AG08396 (cell line): ENCODE measurements around the gene RPA3.
"Not testable (repeated sequence)": the region's sequence is repeated elsewhere in the genome, so short reads cannot be mapped to it uniquely, and the experiment has no call there.

ENCODE experiments used
- DNase-seq: peaks from one replicate; pipeline ENCODE4 v3.0.0; 2012; ENCODE audit warnings: low spot score, mixed read lengths

The RPA3 gene

DNA sequence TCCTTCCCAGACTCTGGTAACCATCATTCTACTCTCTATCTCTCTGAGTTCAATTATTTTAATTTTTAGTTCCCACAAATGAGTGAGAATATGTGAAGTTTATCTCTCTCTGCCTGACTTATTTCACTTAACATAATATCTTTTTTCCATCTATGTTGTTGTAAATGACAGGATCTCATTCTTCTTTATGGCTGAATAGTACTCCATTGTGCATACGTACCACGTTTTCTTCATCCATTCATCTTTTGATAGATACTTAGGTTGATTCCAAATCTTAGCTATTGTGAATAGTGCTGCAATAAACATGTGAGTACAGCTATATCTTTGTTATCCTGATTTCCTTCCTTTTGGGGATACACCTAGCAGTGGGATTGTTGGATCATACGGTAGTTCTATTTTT, 23.9 kb downstream of the RPA3 start:
- no peak for DNase-seq

DNA sequence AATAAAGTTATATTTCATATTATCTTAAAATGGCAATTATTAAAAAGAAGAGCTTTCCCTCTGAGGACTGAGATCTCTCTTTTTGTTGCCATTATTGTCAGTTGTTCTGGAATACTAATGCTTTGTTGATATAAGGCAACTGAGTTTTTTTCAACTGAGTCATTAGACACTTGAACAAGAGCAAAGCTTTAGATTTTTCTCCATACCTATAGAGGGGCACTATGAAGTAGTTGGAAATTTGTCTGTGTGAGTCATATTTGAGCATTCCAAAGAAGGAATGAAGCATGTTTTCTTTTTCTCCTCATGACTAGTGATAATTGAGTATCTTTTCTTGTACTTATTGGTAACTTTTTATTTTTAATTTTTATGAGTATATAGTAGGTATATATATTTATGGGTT, 24.5 kb downstream of the RPA3 start:
- DNase-seq: peak; percentile 24

DNA sequence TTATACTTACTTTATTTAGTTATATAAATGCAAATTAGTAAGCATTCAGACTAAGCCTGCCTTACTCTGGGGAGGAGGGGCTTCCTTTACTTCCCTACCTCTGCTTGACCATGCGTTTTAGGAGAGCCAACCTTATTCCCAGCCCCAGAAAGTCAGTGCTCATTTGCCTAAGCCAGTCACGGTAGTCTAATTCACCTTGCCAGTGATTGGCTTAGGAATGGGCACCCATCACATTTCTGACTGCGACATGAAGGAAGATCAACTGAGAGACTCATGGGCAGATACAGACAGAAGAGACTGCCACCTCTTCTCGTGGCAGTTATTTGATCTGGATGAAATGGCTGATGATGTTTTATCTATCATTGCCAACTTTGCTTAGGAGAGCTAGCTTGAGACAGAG, 29.5 kb downstream of the RPA3 start:
- no peak for DNase-seq

DNA sequence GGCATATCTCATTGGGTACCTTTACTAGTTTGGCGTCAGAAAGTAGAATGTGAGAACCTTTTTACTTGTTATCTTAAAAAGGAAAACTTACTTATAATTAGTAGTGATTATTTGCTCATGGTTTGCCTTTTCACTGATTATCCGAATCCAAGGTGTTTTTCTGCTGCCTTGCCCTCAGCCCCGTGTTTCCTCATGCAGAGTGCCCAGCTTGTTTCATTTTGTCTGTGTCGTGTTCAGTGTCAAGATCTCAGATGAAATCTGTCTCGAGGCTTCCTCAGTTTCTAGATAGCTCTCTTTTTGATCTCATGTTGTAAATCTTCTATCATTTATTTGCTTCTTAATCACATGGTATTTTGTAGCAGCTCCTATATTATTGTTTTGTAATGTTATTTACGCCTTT, 30.1 kb downstream of the RPA3 start:
- DNase-seq: no peak

DNA sequence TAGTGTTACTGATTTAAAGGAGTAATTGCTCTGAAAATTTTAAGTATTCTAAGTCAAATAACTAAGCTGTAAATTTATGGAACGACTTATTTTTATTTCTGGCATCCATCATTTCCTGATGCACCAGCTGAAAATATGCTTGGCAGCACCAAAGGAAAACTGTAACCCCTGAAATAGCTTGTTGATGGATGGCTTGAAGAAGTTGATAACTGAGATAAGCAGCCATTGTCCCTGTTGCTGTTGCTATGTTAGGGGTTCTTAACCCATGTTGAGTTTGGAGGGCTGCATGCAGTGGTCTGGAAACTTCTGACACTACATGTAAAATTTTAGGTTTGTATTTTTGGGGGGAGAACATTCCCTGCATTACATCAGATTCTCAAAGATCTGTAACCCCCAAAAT, 30.6 kb downstream of the RPA3 start:
- DNase-seq: no peak

DNA sequence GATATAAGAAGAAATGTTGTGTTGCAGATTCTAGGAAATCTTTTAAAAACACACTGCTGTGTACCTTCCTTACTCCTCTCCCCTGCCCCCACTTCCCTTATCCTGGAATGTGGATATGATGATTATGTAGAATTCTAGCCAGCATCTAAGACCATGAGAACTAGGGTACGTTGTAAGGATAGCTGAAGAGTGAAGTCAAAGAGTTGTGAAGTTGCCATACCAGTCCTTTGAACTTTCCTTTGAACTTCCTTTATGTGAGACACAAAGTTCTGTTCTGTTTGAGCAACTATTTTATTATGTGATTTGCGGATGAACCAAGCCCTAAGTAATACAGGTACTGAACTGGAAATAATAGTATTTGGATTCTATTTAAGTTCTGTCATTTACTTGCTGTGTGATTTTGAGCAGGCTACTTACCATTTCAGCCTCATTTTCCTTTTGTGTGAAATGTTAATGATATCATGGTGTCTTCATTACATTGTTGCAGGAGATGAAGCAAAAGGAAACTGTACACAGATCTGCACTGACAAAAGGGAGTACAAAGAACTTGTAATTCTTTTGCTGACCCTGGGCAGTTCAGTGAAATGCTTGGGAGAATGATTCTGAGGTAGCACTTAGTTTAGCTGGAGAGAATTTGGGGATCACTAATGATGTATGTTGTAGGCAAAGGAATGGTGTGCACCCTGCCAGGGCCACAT, 31.4 kb downstream of the RPA3 start:
- DNase-seq: no peak

DNA sequence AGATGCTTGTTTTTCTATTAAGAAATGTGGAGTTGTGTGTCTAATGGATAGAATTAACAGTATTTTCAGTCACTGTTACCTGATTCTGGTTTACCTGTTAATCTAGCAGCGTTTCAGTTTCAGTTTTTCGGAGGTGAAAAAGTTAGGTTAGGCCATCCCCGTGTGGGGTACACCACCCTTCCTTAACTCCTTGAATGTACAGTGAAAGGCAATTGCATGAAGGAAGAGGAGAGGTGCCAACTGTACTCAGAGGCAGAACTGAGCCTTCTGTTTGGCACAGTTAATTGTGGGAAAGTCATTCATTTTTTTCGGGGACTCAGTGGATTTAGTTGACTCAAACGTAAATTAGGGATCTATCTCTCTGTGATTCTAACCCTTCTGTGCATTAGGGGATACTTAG, 35.5 kb downstream of the RPA3 start:
- no peak for DNase-seq

DNA sequence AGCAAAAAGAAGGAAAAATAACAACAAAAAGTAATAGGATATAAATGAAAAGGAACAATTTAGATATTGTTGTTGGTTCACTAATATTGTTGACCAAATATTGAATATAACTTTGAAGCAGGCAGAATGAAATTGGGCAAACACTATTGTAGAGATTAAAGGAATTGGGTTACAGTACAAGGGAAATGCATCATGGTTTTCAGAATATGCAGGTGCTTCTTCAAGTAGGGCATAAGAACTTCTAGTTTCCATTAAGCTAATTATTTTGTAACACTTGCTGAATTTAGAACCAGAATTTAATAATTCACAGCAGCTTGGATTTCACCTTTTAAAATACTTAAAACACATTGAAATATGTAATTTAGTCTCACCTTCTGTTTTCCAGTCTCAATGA, 36.5 kb downstream of the RPA3 start:
- DNase-seq: no peak

DNA sequence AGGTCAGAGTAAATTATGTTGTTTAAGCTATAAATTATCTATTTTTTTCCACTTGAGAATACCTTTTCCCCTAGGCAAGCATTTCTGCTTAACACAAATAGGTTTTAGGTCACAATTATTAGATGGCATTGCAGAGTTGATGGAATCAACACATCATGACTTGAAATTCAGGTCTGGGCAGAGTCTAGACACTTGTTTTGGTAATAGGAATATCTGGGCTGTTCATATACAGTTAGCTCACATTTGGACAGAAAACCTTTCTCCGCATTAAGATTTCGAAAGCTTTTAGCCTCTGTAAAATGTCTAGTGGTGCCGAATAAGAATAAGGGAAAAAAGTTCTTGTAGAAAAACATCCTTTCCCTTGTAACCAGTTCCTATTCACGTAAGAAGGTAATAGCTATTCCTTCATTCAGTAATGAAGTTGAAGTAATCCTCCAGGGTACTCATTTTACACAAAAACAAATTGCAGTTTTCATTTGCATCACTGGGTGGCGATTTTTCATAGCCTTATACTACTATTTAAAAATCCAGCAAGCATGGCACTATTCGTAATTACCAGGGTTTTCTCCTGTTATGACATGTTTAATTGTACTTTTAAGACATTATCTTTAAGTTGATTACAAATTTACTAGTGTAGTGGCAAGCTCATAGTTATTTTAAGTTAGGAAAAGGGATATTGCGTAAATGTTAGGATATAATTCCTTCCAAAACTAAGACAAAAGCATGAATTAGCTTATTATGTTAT, 37.0 kb downstream of the RPA3 start:
- peak; percentile 14 for DNase-seq

DNA sequence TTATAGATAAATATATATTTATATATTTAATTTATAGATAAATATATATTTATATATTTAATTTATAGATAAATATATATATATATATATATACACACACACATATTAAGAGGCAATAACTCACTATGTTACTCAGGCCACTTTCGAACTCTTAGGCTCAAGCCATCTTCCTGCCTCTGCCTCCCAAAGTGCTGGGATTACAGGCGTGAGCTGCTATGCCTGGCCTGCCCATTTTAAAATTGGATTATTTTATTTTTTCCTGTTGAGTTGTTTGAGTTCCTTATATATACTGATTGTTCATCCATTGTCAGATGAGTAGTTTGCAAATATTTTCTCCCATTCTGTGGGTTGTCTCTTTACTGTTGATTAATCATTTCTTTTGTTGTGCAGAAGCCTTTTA, 38.8 kb downstream of the RPA3 start:
- DNase-seq: not testable (repeated sequence)

DNA sequence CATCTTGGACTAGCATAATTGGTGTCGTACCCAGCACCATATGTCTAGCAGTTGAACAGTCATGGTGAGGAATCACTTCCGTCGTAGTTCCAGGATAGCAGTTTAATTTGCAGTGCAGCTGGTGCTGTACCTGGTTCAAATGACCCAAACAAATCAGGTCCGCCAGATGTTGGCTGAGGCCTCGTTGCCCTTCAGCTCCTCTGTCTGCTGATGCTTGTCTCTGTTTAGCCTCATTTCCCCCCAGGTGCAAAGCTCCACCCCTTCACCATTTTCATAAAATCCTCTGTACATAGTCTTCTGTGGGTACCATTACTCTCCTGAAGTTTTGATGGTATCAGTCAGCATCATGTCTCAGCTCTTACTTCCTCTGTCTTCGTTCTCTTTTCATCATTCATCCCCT, 42.7 kb downstream of the RPA3 start:
- DNase-seq: no peak

DNA sequence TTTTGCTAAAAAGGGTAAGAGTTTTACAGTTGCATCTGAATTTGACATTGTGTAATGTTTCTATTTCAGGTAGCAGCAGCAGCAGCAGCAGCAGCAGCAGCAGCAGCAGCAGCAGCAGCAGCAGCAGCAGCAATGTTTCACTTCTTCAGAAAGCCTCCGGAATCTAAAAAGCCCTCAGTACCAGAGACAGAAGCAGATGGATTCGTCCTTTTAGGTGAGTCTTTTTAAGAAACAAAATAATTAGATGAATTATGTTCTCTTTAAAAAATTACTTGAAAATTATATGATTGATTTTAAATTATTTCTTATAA, 45.2 kb downstream of the RPA3 start:
- no peak for DNase-seq

DNA sequence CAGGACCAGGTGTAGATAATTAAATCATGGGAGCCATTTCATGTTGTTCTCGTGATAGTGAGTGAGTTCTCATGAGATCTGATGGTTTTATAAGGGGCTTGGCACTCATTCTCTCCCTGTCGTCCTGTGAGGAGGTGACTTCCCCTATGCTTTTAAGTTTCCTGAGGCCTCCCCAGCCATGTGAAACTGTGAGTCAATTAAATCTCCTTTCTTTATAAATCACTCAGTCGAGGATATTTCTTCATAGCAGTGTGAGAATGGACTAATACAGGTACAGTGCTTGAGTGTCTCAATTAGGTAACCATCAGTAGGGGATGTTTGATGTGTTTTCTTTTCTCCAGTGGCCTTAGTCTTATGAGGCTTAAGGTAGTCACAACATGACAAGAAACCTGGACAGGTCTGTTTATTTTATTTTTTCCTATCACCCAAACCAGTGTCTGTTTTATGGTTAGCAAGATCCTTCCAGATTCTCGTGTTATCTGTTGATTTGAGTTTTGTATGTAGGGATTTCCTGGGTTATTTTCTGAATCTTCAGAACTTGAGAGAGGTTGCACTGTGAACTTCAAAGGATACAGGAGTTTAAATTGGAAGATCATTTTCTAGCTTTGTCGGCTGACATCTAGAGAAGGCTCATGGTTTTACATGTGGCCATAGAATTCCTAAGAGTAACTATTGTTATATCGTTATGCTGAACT, 45.7 kb downstream of the RPA3 start:
- DNase-seq: no peak

DNA sequence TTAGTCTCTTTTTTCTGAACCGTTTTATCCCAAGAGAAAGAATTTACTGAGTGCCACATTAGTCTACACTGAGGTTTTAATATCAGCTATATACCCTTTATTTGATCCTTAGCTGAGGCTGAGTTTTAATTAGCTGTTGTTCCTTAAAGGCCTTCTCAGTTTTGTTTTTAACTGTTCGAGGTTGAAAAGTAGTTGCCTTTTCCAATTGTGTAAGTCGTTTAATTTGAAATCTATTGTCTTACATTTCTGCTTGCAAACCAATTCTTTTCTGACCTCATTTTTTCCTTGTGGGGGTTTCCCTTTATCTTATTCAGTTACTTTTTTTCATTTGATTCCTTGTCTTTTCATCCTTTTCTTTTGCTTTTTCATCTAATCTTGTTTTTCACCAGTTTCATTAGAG, 47.0 kb downstream of the RPA3 start:
- DNase-seq: no peak

DNA sequence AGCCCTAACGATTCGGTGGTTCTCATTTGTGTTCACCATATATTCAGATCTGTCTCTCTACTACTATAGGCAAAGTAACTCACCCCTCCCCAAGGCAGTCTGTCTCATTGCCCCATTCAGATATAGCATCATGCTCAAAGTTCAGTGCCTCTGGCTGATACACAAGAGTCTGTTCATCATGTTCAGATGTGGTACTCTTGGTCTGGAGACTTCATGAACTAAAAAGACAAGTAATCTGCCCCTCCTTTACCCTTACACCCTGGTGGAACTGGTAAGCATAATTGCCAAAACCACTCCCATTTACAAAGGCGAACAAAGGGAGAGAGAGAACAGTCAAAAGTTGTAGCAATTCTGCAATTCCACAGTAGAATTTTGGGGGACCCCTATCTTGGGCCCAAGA, 47.9 kb downstream of the RPA3 start:
- no peak for DNase-seq

DNA sequence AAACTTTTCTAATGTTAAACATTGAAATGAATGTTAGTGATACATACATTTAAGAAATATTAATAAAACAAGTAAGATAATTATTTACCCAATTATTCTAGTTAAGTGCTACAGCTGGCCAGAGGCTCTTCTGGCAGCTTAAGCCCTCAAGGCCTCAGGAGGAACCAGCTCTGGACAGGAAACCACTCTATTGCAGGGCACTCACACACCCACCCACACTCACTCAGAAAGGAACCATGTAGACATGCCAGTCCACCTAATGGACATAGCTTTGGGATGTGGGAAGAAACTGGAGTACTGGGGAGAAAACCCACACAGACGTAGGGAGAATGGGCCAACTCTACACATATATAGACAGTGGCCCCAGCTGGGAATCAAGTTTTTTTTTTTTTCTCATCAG, 49.7 kb downstream of the RPA3 start:
- no peak for DNase-seq

DNA sequence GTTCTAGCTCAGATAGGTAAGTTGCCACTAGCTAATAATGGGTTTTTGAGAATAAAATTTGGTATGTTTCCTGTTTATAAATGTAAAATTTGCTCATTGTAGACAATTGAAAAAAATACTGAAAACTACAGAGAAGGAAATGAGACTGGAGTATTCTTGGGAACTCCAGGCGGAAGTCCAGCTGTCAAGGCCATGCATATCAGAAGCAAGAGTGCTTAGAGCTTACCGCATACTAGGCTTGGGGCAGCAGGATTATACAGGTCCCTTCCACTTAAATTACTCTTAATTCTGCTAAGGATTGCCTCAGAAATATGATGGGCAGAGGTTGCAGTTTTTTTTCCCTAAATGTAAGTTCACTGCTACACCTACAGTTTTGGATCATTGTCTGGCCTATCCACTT, 51.2 kb downstream of the RPA3 start:
- no peak for DNase-seq

DNA sequence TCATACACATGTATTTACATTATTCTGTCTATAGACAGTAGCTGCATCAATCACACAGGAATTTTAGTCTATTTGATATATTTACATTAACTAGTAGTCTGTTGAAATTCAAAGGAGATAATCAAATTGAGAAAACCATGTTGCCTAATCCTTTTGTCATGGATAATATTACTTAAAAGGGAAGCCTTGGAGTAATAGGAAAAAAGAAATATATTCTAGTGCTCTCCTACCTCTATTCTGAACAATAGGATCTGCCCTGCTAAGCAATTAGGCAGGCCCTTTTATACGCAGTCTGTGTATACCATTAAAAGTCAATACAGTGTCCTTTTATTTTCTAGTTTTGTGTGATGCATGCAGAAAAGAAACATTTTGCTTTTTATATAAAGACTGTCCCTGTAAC, 53.4 kb downstream of the RPA3 start:
- DNase-seq: no peak

DNA sequence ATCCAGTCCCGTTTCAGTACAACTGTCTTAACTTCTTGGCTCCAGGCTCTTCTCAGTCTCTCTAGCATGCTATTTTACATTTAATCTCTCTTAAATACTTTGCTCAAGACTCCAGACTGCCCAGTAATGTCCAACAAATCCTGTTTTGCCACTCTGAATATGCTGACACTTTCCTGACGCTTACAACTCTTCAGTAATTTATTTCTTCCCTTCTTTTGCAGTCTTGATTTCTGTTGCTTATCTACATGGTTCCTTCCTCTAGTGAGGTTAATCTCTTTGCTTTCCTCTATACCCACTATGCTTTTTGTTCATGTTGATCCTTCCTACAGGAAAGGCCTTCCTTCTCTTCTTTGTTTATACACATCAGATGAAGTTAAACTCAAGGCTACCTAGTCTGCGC, 54.1 kb downstream of the RPA3 start:
- DNase-seq: no peak

DNA sequence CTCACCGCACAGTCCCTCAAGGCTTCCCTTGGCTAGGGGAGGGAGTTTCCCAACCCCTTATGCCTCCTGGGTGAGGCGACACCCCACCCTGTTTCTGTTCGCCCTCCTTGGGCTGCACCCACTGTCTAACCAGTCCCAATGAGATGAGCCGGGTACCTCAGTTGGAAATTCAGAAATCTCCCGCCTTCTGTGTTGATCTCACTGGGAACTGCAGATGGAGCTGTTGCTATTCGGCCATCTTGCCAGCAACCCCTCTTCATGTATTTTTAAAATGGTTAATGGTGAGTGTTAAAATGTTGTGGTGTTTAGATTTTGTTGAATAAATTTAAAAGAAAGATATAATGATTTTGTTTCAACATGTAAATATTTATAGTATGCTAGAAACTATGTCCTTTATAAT, 55.9 kb downstream of the RPA3 start:
- no peak for DNase-seq

DNA sequence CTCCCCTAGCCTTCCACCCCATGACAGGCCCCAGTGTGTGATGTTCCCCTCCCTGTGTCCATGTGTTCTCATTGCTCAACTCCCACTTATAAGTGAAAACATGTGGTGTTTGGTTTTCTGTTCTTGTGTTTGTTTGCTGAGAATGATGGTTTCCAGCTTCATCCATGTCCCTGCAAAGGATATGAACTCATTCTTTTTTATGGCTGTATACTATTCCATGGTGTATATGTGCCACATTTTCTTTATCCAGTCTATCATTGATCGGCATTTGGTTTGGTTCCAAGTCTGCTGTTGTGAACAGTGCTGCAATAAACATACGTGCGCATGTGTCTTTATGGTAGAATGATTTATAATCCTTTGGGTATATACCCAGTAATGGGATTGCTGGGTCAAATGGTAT, 61.9 kb downstream of the RPA3 start:
- DNase-seq: not testable (repeated sequence)

DNA sequence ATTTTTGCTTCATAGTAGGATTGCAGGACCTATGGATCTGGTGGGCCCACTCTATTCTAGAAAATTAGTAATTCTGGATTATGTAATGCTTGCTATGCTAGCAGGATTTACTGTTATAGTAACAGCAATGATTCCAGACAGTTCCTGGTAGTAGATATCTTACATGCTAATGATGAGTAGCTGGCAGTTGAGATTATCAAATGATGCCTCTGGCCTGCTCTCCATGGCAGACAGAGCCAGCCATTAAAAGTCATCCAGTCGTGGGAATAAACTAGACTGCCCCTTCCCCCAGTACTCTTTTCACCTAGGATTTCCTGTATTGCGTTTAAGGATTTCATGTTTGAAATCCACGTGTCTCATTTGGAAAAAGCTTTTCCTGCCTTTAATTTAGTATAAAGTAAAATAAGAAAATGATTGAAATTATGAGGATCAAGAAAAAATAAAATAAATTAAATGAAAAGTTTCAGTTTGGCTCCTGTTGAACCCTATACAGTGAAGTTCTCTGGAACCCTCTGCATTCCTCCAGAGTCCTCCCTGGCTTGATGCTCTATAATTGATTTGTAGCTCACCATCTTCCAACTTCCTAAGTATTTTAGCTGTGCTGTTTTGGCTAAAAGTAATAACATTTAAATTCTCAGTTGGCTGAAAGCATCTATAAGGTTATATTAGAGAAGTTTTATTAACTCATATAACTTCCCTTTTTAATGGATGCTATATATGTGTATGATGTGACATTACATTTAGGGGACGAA, 63.3 kb downstream of the RPA3 start:
- DNase-seq: no peak
